ENCODE results near the gene SCYGR2. TPM values are rescaled to one million over a fixed set of nuclear protein-coding genes. Genes with fewer than 3 reads are reported as not detected.

SCYGR2 gene
- total and polyA plus RNA-seq, 2 experiments from 2014 or later, result not detected

- H3K9me2 ChIP-seq (replicated peaks; ENCODE audit: insufficient read depth), result no peaks in the 10 kb centered on the region
- no peaks in the 10 kb centered on the region for H4K20me1 ChIP-seq (ENCODE audit: insufficient read depth, poor library complexity, severe bottlenecking)
- no peaks in the 10 kb centered on the region for H3K27me3 ChIP-seq
- no peaks in the 10 kb centered on the region for H3K79me2 ChIP-seq
- H3K4me3 ChIP-seq, result no peak overlapping the region
- H3K27ac ChIP-seq, result no peak overlapping the region
- no peaks in the 10 kb centered on the region for H3K36me3 ChIP-seq (replicated peaks; ENCODE audit: insufficient read depth, low read depth)
- no peak overlapping the region for H2AFZ ChIP-seq
- no peaks in the 10 kb centered on the region for H3K9me3 ChIP-seq (ENCODE audit: low read depth)
- no peak overlapping the region for H3K4me2 ChIP-seq
- H3K4me1 ChIP-seq (ENCODE audit: insufficient read depth), result no peaks in the 10 kb centered on the region
- 83% methylated on average over 4 of the region's 4 CpGs for WGBS (ENCODE audit: low lambda C conversion rate, missing lambda C conversion rate)
- DNase-seq (ENCODE audit: low spot score), result no peak
- TF ChIP-seq EZH2 (IDR thresholded peaks at IDR 0.05; ENCODE audit: borderline replicate concordance), result no peak
- TF ChIP-seq EZH2phosphoT487 (IDR thresholded peaks at IDR 0.05; ENCODE audit: low read depth, severe bottlenecking, unreplicated experiment), result no peak
- TF ChIP-seq, protein P1, sequence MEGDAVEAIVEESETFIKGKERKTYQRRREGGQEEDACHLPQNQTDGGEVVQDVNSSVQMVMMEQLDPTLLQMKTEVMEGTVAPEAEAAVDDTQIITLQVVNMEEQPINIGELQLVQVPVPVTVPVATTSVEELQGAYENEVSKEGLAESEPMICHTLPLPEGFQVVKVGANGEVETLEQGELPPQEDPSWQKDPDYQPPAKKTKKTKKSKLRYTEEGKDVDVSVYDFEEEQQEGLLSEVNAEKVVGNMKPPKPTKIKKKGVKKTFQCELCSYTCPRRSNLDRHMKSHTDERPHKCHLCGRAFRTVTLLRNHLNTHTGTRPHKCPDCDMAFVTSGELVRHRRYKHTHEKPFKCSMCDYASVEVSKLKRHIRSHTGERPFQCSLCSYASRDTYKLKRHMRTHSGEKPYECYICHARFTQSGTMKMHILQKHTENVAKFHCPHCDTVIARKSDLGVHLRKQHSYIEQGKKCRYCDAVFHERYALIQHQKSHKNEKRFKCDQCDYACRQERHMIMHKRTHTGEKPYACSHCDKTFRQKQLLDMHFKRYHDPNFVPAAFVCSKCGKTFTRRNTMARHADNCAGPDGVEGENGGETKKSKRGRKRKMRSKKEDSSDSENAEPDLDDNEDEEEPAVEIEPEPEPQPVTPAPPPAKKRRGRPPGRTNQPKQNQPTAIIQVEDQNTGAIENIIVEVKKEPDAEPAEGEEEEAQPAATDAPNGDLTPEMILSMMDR (IDR thresholded peaks at IDR 0.05; ENCODE audit: poor library complexity), result no peak
Observed at GRCh38 chr2:227615181-227615580, 16.5 kb downstream of the SCYGR2 start.

GRCh38 chr2:227615906-227616305 is 17.2 kb downstream of the SCYGR2 start:
- TF ChIP-seq EZH2phosphoT487 (IDR thresholded peaks at IDR 0.05; ENCODE audit: low read depth, severe bottlenecking, unreplicated experiment) (no peak), EZH2 (IDR thresholded peaks at IDR 0.05; ENCODE audit: borderline replicate concordance) (no peak)
- TF ChIP-seq, protein P1 (IDR thresholded peaks at IDR 0.05; ENCODE audit: poor library complexity), result no peak
- 73% methylated on average over 5 of the region's 5 CpGs for WGBS (ENCODE audit: low lambda C conversion rate, missing lambda C conversion rate)

DNA sequence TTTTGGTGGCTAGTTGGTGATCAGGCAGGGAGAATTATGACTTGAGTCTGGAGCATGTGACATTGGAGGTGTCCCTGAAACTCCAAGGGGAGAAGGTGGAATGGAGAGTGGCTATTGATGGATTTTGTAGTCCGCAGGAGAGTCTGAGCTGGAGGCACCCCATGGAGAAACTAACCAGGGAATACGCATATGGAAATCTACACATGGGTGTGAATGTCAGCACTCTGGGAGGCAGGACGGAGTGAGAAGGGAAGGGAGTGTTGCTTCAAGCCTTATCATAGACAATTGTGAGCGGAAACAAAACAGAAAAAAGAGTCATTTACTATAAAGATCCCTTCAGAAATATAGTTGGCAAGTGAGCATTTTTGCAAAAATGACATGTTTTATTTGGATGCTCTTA is 17.9 kb downstream of the SCYGR2 start:
- H3K9me2 ChIP-seq (replicated peaks; ENCODE audit: insufficient read depth), result no peaks in the 10 kb centered on the region
- no peaks in the 10 kb centered on the region for H3K4me1 ChIP-seq (ENCODE audit: insufficient read depth)
- no peaks in the 10 kb centered on the region for H3K9me3 ChIP-seq (ENCODE audit: low read depth)
- no peaks in the 10 kb centered on the region for H3K79me2 ChIP-seq
- no peak overlapping the region for H2AFZ ChIP-seq
- no peaks in the 10 kb centered on the region for H3K36me3 ChIP-seq (replicated peaks; ENCODE audit: insufficient read depth, low read depth)
- H4K20me1 ChIP-seq (ENCODE audit: insufficient read depth, poor library complexity, severe bottlenecking), result no peaks in the 10 kb centered on the region
- 70% methylated on average over 4 of the region's 4 CpGs for WGBS (ENCODE audit: low lambda C conversion rate, missing lambda C conversion rate)
- TF ChIP-seq EZH2phosphoT487 (IDR thresholded peaks at IDR 0.05; ENCODE audit: low read depth, severe bottlenecking, unreplicated experiment), result no peak
- TF ChIP-seq, protein P1 (IDR thresholded peaks at IDR 0.05; ENCODE audit: poor library complexity), result no peak
- TF ChIP-seq EZH2 (IDR thresholded peaks at IDR 0.05; ENCODE audit: borderline replicate concordance), result no peak
- no peaks in the 10 kb centered on the region for H3K27me3 ChIP-seq
- DNase-seq (ENCODE audit: low spot score), result no peak
- no peak overlapping the region for H3K4me2 ChIP-seq
- H3K27ac ChIP-seq, result no peak overlapping the region
- H3K4me3 ChIP-seq, result no peak overlapping the region

More at GRCh38 chr2:227615906-227616305, 17.2 kb downstream of the SCYGR2 start:
- Histone ChIP-seq H3K9me2 (replicated peaks; ENCODE audit: insufficient read depth) (no peaks in the 10 kb centered on the region), H3K4me3 (no peak overlapping the region), H4K20me1 (ENCODE audit: insufficient read depth, poor library complexity, severe bottlenecking) (no peaks in the 10 kb centered on the region), H3K27ac (no peak overlapping the region), H3K79me2 (no peaks in the 10 kb centered on the region), H3K36me3 (replicated peaks; ENCODE audit: insufficient read depth, low read depth) (no peaks in the 10 kb centered on the region), H3K9me3 (ENCODE audit: low read depth) (no peaks in the 10 kb centered on the region), H2AFZ (no peak overlapping the region), H3K4me1 (ENCODE audit: insufficient read depth) (no peaks in the 10 kb centered on the region), H3K27me3 (no peaks in the 10 kb centered on the region), H3K4me2 (no peak overlapping the region)
- no peak for DNase-seq (ENCODE audit: low spot score)
